ENCODE results near the gene PLEK.

GRCh38 chr2:68362749-68363148, 2.3 kb upstream of the PLEK start:
- TF ChIP-seq, protein P1, sequence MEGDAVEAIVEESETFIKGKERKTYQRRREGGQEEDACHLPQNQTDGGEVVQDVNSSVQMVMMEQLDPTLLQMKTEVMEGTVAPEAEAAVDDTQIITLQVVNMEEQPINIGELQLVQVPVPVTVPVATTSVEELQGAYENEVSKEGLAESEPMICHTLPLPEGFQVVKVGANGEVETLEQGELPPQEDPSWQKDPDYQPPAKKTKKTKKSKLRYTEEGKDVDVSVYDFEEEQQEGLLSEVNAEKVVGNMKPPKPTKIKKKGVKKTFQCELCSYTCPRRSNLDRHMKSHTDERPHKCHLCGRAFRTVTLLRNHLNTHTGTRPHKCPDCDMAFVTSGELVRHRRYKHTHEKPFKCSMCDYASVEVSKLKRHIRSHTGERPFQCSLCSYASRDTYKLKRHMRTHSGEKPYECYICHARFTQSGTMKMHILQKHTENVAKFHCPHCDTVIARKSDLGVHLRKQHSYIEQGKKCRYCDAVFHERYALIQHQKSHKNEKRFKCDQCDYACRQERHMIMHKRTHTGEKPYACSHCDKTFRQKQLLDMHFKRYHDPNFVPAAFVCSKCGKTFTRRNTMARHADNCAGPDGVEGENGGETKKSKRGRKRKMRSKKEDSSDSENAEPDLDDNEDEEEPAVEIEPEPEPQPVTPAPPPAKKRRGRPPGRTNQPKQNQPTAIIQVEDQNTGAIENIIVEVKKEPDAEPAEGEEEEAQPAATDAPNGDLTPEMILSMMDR (IDR thresholded peaks at IDR 0.05; ENCODE audit: poor library complexity), result no peak
- TF ChIP-seq EZH2phosphoT487 (IDR thresholded peaks at IDR 0.05; ENCODE audit: low read depth, severe bottlenecking, unreplicated experiment) (no peak), EZH2 (IDR thresholded peaks at IDR 0.05; ENCODE audit: borderline replicate concordance) (no peak)

All from hepatocyte (in vitro differentiated cells).